HTERT RPE-1 (cell line): Measurements from ENCODE around the gene GPR132.
"Not testable (repeated sequence)": the region's sequence is repeated elsewhere in the genome, so short reads cannot be mapped to it uniquely, and the experiment has no call there.

Experiments used
- in situ Hi-C: fragments of 300-500 bp; cut with MboI; formaldehyde crosslinking; loops from 4 replicates; pipeline ENCODE4 v1.14.3; 2020; ENCODE audit warnings: low sequenced_read_pairs

Gene GPR132, protein sequence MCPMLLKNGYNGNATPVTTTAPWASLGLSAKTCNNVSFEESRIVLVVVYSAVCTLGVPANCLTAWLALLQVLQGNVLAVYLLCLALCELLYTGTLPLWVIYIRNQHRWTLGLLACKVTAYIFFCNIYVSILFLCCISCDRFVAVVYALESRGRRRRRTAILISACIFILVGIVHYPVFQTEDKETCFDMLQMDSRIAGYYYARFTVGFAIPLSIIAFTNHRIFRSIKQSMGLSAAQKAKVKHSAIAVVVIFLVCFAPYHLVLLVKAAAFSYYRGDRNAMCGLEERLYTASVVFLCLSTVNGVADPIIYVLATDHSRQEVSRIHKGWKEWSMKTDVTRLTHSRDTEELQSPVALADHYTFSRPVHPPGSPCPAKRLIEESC

DNA sequence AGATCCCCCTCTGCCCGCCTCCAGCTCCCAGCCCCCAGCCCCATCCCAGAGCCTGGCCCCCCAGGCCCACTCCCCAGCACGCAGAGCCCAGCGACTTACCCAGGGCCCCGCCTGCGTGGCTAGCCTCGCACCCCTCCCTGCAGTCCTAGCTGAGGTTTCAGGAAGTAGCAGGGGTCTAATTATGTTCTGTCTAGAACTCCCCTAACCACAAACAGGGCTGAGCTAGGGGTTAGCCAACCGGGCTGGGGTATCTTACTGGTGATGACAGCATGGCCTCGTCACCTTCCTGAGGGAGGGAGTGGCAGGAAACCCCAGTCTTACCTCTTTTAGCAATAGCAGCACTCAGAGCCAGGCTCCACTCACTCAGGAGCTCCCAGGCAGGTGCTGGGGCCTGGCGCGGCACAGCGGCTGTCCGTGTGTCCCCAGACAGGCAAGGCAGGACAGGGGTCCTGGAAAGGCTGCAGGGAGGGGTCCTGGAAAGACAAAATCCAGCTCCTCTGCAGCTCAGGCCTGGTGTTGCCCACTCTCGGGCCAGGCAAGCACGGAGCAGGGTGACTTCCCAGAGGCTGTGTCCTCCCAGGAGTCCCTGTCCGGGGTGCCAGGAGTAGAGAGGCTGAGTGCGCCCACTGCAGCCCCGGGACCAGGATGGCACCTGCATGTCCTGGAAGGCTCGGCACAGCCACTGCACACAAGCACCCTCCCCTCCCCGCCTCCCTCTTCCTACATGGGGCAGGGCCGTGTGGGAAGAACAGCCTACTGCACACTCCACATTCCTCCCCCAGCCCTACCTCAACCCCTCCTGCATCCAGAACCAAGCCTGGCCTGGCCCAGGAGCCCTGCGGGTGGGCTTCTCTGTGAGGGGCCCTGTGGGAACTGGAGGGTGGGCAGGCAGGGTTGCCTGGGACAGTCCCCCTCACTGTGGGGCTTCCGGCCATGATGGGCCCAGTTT lies at the start of gene GPR132:
TSS of gene GPR132 (minus strand) at position 151 of the 949 bp plus-strand sequence. CDS start 10,010 bp downstream, outside the sequence.
- in situ Hi-C loops = no loop called here

DNA sequence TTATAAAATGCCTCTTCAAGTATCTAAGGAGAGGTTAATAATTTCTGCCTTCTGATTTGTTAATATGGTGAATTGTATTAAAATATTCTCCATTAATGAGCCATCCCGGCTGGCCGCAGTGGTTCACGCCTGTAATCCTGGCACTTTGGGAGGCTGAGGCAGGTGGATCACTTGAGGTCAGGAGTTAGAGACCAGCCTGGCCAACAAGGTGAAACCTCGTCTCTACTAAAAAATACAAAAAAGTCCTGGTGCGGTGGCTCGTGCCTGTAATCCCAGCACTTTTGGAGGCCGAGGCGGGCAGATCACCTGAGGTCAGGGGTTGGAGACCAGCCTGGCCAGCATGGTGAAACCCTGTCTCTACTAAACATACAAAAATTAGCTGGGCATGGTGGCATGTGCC lies 44.0 kb upstream of the GPR132 start:
- in situ Hi-C loops = not testable (repeated sequence)

DNA sequence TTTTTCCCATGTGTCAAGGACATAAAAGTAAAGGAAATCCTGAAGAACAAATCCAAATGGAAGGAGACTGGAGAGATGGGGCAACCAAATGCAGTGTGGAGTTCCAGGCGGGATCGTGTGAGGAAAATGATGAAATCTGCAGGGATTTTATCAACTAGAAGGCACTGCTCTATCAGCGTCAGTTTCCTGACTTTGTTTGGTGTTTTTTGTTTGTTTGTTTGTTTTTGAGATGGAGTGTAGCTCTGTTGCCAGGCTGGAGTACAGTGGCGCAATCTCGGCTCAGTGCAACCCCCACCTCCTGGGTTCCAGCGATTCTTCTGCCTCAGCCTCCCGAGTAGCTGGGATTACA lies 43.3 kb upstream of the GPR132 start:
- in situ Hi-C loops = no loop called here

DNA sequence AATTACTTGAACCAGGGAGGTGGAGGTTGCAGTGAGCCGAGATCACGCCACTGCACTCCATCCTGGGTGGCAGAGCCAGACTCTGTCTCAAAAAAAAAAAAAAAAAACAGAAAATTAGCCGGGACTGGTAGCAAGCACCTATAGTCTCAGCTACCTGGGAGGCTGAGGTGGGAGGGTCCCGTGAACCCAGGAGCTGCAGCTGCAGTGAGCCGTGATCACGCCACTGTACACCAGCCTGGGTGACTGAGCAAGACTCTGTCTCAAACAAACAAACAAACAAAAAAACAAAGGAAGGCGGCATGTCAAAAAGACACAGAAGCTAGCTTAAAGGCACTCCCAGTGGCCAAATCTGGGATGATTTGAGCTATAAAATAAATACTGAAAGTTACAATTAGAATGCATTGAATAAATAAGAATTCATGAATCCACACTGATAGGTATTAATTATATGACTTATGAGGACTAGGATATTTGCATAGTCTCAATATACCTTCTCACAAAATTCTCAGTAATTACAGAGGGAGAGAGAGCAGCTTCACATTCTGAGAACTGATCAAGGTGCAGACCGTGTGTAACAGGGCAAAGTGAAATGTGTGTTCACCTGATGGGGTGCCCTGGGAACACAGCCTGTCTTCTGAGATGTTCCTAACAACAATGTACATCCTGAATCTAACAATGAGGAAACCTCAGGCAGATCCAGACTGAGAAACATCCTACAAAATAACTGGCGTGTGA lies 42.7 kb upstream of the GPR132 start:
- in situ Hi-C loops = no loop called here

DNA sequence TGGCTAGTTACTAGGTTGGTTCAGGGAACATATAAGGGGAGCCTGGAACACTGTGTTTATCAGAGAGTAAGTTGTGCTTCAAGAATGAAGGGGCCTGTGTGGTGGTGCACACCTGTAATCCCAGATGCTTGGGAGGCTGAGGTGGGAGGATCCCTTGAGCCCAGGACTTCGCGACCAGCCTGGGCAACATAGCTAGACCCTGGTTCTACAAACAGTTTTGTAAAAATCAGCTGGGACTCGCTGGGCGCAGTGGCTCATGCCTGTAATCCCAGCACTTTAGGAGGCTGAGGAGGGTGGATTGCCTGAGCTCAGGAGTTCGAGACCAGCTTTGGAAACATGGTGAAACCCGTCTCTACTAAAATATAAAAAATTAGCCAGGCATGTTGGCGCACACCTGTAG lies 42.1 kb upstream of the GPR132 start:
- in situ Hi-C loops = no loop called here

DNA sequence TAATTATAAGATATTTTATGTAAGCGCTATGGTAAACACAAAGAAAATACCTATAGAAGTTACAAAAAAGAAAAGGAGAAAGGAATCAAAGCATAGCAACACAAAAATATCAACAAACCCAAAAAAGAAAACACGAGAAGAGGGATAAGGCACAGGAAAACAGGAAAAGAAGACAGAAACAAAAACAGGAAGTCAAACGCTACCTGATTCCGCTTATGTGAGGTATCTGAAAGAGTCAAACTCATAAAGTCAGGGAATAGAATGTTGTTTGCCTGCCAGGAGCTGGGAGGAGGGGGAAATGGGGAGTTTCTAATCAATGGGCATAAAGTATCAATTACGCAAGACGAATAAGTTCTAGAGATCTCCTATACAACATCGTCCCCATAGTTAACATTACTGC lies 39.9 kb upstream of the GPR132 start:
- in situ Hi-C loops = no loop called here

DNA sequence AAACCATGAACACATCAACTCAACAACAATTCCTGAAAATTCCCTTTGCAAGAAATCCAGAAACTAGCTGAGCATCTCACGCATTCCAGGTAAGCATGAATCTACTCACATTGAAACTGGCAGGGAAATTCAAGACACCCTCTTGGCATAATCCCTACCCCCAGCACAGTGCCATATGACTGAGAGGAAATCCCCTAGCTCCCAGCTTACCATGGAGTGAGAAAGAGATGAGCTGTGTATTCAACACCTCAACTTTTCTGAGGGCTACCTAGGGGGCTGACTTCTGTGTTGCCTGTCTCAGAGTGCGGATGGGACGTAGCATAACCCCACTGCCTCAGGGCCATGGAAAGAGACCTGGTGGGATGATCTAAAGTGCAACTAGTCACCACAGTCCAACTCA lies 37.7 kb upstream of the GPR132 start:
- in situ Hi-C loops = no loop called here

DNA sequence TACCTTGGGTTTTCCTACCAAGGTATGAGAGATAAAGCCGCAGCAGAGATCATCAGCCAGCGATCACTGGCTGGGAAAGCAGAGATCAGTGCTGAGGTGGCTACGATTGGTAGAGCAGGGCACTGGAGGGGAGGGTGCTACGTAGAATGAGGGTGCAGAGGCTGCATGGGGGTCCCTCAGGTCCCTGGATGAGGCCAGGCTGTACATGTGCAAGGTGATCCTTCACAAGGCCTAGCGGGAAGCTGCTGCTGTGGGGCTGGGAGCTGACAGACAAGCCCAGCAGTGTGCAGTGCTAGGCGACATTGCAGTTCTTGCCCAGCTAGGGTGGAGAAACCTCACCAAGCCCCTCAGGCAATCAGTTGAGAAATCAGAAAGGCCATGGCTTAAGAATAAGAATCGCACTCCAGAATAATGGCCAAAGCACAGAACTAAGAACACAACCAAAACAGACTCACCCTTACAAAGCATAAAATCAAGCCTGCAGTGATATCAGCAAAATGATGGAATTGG lies 37.2 kb upstream of the GPR132 start:
- in situ Hi-C loops = no loop called here

DNA sequence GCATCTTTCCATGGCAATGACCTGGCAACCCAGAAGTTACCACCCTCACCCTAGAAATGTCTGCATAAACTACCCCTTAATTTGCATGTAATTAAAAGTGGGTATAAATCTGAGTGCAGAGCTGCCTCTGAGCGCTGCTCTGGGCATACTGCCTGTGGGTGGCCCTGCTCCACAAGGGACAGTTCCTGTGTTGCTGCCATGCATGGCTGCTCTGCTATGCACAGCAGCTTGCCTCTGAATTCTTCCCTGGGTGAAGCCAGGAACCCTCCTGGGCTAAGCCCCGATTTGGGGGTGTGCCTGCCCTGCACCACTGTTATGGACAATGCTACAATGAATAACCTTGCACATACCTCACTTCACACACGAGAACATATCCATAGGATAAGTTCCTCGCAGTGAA lies 35.7 kb upstream of the GPR132 start:
- in situ Hi-C loops = no loop called here

DNA sequence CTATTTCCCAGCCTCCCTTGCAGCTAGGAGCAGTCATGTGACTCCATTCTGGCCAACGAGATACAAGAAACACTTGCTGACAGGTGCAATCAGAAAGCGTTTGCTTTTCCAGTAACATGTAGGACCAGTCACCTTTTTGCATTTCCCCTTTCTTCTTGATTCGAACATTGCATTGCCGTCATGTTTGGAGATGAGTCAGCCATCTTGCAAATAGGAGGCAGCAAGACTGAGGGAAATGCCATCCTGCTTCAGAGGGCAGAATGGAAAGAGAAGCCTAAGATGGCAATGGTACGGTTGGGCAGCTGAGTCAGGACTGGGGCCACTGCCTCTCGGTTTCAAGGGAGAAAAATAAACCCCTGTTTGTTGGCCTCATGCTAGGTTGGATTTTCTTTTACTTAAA lies 34.5 kb upstream of the GPR132 start:
- in situ Hi-C loops = no loop called here

DNA sequence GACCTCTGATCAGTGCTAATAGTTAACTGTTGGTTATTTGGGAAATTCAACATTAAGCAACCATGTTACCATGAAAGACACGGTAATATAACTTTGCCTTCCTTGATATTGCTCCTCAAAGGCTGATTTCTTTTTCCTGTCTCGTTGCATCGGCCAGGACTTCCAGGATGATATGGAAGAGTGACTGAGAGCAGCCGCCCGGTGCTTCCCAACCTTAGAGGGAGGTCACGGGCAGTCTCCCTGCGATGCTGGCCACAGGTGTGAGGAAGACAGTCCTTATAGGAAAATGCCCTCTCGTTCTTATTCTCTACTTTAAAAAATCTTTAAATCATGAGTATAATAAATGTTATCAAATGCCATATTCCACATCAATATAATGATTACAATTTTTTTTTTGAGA lies 33.1 kb upstream of the GPR132 start:
- in situ Hi-C loops = no loop called here

DNA sequence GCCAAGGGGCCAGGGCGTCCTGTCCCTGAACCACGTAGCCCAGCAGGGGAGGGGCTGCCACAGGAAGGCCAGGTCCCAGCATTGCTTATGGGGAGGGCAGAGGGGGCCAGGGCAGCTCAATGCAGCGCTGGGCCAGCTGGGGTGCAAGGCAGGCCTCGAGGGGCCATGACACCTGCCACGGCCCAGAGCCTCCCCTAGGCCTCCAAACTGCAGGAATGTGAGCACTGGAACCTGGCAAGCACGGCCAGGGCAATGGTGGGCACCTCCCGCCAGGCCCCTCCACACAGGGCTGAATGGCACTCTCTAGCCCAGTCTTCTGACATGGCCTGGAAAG lies 32.5 kb upstream of the GPR132 start:
- in situ Hi-C loops = no loop called here

DNA sequence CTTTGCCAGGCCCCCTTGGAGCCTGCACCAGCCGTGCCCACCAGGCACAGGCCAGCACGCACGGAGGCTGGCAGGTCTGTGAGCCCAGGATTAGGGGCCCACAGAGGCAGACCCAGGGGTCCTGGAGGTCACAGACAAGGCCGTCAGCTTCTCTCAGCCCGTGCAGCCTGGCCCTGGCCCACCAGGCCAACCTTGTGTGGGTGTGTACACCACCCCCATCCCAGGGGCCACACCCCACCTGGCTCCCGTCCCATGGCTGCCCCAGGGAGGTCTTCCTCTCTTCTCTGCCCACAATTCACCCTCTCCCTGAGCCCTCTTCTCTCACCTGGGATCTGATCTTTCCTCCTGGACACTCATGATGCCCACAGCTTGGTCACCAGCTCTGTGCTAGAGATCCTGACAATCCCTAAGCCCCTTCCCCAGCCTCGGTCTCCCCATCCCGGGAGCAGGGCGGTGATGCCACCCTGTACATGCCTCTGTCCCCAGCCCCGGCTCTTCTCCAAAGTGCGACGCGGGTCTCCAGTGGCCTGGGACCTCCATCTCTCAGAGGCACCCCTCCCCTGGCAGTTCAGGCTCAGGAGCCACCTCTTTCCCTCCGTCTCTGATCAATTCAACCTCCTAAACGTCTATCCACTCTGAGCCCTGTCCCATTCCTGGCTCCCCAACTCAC lies 31.1 kb upstream of the GPR132 start:
- in situ Hi-C loops = no loop called here

DNA sequence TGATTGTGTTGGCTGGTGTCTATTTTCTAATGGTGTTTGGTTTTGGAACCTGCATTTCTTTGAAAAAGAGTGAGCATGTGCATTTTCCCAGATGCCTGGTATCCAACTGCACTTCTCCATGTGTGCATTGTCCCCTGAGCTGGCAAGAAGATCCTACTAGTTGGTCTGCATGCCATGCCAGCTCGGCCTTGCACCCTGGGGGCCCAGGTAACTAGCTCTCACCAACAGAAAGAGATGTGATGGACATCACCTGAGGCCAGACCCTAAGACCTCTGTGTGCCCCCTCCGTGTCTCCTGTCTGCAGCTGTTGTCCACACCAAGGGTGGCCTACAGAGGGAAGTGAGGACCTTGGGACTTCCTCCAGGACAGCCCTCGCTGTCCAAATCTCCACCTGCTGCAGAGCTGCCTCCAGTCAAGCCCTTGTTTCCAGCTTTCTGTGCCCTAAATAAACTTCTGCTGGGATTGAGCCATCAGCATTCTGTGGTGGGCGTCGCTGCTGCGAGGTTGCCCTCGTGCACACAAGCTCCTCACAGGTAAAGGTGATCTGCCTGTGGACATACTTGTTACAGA lies 30.1 kb upstream of the GPR132 start:
- in situ Hi-C loops = no loop called here

DNA sequence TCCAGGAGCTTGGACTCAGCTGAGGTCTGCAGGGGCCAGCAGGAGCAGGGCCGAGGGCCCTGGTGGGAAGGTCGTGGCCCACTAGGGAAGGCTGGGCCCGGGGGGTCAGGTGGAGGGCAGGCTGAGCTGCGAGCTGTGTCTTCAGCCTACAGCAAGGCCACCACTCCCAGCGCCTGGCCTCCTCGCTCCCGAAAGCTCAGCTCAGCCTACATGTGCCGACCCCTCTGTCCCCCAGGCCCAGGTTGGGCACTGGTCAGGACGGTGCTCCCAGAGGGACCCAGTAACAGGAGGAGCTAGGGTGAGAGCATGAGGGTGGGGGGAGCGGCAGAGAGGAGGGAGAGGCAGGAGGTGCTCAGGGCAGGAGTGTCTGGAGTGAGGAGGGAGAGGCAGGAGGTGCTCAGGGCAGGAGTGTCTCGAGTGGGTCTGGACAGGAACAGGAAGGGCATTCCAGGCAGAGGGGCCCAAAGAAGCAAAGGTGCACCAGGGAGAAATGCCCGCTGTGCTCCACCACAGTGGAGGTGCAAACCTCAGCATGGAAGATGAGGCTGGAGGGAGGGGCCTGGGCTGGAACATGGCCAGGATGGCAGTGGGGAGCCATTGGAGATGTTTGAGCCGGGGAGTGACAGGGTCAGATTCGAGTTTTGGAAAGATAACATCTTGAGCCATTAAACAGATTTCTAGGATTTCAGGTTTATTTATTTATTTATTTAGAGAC lies 29.1 kb upstream of the GPR132 start:
- in situ Hi-C loops = no loop called here

DNA sequence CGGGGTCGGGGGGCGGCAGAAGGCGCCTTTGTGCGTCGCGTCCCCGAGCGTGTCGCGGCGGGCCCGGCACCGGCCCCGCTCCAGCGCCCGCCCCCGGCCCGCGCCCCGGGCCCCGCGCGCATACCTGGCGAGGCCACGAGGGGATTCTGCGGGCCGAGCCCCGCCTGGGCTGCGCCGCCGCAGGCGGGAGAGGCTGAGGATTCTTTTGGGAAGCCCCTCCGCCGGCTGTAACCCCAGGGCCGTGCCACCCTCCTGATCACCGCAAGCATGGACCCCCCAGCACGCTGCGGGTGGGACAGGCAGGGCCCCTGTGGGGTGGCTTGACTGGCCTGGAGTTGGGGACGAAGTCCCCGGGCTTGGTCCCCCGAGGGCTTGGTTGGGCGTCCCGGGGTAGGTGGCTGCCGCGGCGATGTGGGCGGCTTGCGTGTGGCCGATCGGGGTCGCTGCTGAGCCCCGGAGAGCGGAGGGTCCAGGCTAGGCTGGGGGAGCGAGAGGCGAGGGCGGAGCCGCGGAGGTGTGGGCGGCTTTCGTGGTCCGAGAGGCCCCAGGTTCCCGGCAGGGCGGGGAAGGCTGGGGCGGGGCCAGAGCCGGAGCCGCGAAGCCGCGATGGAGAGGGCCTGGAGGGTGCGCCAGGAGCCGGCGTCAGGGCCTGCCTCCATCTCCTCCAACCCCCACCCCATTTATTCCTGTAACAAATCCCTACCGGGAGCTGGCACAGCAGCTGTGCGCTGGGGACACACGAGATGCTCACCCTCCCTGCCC lies 28.4 kb upstream of the GPR132 start:
- in situ Hi-C loops = no loop called here

DNA sequence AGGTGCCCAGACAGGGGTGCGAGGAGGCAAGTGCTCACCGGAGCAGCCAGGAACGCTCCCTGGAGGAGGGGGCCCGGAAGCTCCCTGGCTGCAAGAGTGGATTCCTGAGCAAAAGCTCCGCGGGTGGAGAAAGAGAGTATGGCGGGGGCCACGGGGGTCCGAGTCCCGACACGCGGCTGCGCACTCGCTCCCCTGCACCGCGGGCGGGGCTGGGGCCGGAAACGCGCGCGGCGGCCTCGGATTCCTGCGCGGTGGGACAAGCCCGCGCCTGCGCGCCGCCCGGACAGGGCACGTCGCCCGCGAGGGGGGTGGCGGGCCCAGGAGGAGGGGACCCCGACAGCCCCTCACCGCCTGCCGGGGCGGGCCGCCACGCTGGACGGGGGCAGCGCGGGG lies 27.8 kb upstream of the GPR132 start:
- in situ Hi-C loops = no loop called here

DNA sequence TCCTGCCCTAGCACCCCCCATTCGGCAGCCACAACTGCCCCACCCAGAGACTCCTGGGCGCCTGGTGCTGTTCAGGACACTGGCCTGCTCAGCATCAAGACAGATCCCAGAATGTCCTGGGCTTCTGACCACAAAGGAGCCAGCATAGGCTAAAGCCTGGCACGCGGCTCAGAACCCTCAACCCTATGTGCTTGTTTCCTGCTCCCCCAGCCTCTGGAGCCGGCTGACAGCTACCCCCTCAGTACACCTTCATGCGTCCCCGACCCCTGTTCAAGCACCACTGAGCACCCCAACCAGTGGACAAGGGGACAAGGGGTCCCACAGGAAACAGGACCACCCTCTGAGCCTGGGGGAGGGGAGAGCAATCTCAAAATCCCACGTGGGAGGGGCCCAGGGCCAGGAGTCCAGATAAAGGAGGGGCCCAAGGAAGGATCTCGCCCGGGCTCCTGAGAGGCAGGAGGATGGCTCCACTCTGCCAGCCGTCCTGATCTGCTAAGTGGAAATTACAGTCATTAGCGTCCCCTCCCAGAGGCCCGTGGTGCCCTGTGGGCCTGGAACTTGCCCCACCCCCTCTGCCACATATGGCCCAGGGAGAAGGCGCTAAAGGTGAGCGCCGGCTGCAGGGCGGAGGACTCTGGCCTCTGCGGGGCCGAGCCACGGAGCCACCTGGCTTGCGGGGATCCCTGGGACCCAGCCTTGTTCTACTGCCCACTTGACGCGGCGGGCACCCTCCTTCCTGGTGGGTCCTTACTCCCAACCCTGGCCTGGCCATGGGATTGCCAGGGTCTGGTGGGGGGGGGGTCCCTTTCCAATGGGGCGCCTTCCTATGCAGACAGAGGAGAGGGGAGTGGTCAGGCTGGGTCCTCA lies 27.2 kb upstream of the GPR132 start:
- in situ Hi-C loops = no loop called here
